ENCODE data around the gene OR2M3.
"Not testable (repeated sequence)": the region's sequence is repeated elsewhere in the genome, so short reads cannot be mapped to it uniquely, and the experiment has no call there.

DNA sequence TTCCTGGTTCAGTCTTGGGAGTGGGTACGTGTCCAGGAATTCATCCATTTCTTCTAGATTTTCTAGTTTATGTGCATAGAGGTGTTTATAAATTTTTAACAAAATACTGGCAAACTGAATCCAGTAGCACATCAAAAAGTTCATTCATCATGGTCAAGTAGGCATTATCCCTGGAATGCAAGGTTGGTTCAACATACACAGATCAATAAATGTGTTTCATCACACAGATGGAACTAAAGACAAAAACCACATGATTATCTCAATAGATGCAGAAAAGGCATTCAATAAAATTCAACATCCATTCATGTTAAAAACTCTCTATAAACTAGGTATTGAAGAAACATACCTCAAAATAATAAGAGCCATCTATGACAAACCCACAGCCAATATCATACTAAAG lies 62.2 kb downstream of the OR2M3 start:
- not testable (repeated sequence) for TF ChIP-seq EP300 (IDR thresholded peaks at IDR 0.05)
- TF ChIP-seq, protein P1, sequence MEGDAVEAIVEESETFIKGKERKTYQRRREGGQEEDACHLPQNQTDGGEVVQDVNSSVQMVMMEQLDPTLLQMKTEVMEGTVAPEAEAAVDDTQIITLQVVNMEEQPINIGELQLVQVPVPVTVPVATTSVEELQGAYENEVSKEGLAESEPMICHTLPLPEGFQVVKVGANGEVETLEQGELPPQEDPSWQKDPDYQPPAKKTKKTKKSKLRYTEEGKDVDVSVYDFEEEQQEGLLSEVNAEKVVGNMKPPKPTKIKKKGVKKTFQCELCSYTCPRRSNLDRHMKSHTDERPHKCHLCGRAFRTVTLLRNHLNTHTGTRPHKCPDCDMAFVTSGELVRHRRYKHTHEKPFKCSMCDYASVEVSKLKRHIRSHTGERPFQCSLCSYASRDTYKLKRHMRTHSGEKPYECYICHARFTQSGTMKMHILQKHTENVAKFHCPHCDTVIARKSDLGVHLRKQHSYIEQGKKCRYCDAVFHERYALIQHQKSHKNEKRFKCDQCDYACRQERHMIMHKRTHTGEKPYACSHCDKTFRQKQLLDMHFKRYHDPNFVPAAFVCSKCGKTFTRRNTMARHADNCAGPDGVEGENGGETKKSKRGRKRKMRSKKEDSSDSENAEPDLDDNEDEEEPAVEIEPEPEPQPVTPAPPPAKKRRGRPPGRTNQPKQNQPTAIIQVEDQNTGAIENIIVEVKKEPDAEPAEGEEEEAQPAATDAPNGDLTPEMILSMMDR (IDR thresholded peaks at IDR 0.05), result not testable (repeated sequence)

All from tibial nerve (tissue), 4 donors.